Activated T-cell treated with anti-CD3 and anti-CD28 coated beads for 1 hour (primary cell): ENCODE data around the gene SLC16A8.
"Not testable (repeated sequence)": the region's sequence is repeated elsewhere in the genome, so short reads cannot be mapped to it uniquely, and the experiment has no call there.

ENCODE experiments used
- DNase-seq: peaks from one replicate; pipeline ENCODE4 v3.0.0-alpha.2; 2020; ENCODE audit warnings: low read depth

SLC16A8 gene

GRCh38 chr22:38086001-38086845 lies 2.2 kb upstream of the SLC16A8 start:
- DNase-seq: no peak

DNA sequence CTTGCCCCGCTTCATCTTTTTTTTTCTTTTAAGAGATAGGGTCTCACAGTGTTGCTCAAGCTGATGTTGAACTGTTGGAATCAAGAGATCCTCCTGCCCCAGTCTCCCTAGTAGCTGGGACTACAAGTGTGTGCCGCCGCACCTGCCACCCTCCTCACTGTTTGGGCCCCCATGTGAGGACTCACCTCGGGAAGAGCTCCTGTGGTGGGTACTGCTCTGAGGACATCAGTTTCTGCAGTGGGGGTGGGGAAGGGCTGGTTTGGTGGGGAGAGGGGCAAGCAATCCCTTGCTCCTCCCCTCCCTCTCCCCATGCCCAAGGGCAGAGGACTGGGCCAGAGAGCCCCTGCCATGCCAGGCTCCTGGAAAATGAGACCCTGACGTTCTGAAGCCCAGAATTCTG lies 1.5 kb upstream of the SLC16A8 start:
- DNase-seq: no peak

GRCh38 chr22:38085056-38085455 lies 1.1 kb upstream of the SLC16A8 start:
- DNase-seq: no peak

- DNase-seq: no peak
Observed at GRCh38 chr22:38082986-38083710, 836 bp downstream of the SLC16A8 start.

DNA sequence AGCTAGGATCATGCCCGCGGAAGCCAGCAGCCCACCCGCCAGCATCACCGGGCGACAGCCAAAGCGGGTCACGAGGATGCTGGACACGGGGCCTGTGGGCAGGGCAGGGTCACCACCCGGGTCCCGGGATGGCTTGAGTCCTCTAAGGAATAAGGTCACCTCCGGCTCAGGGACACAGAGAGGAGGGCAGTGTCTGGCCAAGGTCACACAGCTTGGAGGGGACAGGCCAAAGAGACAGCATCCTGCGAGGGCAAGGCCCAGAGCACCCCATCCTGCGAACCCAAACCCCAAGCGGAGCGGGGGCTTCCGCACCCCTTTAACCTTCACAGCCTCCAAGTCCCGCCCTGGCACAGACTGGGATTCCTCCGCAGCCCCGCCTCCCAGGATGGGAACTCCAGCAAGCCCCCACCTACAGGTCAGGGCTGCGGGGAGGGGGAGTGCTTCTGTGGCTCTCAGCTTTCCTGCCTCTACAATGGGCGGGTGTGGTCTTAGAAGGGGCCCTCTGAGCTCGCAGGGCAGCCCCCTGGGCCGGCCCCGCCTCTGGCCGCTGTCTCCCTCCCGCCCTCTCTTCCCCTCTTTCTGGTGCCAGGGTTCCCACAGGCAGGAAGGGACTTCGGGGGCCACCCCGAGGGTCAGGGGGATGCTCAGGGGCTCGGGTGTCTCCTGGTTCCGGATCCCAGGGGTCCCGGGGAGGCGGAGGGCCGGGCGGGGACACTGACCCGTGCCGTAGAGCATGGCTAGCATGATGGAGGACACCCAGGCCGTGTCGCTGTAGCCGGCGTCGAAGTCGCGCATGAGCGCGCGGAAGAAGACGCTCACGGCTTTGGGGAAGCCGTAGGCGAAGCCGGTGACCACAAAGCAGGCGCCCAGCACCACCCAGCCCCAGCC lies 1.8 kb downstream of the SLC16A8 start:
- DNase-seq: no peak

GRCh38 chr22:38081636-38081940 lies 2.4 kb downstream of the SLC16A8 start:
- DNase-seq: no peak

DNA sequence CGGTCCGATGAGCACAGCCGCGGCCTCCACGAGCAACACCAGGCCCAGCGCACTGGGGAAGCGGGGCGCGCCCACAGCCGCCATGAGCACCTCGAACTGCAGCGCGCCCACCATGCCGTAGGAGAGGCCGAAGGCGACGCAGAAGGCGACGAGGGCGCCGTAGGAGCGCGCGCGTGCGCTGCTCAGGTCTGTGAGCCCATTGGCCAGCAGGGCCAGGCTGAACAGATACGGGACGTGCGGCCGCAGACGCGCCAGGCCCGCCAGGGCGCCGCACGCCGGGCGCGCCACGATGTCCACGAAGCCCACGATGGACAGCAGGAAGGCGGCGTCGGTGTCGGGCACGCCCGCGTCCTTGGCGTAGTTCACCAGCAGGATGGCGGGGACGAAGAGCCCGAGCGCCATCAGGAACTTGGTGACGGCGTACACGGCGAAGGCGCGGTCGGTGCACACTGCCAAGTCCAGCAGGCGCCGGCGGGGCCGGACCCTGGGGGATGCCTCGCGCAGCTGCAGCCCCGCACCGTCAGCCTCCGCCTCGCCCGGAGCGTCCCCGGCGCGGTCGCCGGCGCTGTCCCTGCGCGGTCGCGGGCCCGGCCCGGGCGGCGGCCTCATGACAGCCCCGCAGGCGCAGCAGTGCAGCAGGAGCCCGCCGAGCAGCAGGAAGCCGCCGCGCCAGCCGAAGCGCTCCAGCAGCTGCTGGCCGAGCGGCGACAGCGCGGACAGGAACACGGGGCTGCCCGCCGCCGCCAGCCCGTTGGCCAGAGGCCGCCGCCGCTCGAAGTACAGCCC lies 2.9 kb downstream of the SLC16A8 start:
- no peak for DNase-seq

DNA sequence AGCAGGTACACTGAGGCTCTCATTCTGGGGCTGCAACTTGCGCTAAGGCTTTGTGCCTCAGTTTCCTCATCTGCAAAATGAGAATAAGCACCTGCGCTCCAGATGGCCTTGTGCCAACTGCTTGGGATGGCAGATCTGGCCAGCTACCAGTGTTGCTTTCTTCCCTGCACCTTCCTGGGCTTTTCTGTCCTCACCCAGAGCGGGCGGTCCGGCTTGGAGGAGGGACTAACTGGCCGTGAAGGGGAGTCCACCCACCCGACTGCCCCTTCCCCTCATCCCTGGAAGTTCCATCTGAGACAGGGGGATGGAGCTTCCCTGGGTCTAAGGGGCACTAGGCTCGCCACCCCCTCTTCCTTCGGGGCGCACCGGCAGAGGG lies 3.5 kb downstream of the SLC16A8 start:
- DNase-seq: no peak

DNA sequence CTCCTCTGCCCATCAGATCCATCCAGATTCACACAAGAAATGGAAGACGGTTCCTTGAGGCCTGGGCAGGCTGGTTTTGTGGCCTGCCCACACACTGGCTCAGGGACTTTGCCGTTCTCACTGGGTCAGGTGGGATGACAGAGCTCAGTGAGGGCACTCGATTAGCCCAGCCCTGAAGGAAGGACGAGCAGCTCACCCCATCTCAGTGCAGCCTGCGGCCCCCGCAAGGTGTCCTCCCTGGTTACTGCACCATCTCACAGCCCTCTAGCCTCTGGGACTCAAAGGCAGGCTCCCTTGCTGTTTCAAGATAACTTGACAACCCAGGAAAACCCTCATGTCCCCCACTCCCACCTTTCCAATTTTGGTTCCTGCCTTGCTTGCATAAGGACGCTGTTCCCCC lies 4.2 kb downstream of the SLC16A8 start:
- DNase-seq: no peak

- DNase-seq: not testable (repeated sequence)
Observed at GRCh38 chr22:38079208-38079607, 4.8 kb downstream of the SLC16A8 start.

- no peak for DNase-seq
Observed at GRCh38 chr22:38078046-38078840, 5.7 kb downstream of the SLC16A8 start.

- no peak for DNase-seq
Observed at GRCh38 chr22:38077595-38077994, 6.4 kb downstream of the SLC16A8 start.

- DNase-seq: no peak
Observed at GRCh38 chr22:38077096-38077495, 6.9 kb downstream of the SLC16A8 start.

DNA sequence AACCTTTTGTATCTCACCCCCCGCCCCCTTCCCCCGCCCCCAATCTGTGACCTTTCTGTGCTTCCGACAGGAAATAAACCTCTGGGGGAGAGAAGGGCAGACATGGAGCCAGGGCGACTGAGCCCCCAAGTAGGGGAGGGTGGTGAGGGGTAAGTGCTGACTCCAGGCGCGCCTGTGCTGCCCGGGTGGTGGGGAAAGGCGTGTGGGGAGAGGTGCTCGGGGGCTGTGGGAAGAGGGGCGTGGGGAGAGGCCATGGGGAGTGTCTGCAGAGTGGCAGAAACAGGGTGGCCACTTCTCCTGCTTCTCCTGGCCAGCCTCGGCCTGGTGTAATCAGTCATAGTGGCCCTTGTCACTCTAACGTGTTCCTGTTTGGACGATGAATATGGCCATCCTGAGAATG lies 8.0 kb downstream of the SLC16A8 start:
- no peak for DNase-seq

- DNase-seq: no peak
Observed at GRCh38 chr22:38075105-38075825, 8.7 kb downstream of the SLC16A8 start.

DNA sequence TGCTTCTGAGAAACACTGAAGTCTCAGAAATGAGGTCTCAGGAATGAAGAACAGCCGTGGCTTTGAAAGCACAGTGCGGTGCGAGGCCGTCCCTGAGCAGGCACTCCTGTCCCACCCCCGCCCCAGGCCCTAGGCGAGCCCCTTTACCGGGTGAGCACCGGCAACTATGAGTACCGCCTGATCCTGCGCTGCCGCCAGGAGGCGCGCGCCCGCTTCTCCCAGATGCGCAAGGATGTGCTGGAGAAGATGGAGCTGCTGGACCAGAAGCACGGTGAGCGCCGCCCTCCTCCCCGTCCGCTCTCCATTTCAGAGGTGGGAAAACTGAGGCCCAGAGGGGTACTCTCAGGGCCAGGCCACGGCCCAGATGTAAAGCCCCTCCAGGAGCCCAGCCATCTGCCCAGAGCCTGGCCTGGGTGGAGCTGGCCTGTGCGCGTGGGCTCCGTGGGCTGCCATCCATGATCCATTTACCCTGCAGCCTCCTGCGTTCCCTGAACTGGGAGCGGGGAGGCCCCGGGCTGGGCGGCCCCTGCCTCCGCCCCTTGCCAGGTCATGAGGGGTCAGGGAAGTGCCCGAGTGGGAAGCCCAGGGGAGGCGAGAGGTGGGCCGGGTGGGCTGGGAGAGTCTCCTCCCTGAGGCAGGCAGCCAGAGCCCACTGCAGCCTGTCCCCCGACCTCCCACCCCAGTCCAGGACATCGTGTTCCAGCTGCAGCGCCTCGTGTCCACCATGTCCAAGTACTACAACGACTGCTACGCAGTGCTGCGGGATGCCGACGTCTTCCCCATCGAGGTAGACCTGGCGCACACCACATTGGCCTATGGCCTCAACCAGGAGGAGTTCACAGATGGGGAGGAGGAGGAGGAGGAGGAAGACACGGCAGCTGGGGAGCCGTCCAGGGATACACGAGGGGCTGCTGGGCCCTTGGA lies 9.5 kb downstream of the SLC16A8 start:
- DNase-seq: no peak

GRCh38 chr22:38073150-38074130 lies 10.5 kb downstream of the SLC16A8 start:
- no peak for DNase-seq
